H9 (cell line): Measurements from ENCODE around the gene OR9Q1. TPM values are rescaled to one million over a fixed set of nuclear protein-coding genes. Genes with fewer than 3 reads are reported as not detected.
A peak's percentile ranks its signal among the peaks of the same experiment; 100 is the strongest.

Experiments
- DNase-seq: peaks from one replicate; pipeline ENCODE4 v3.0.0-alpha.2; 2017
- H2AFZ ChIP-seq: one replicate; pipeline ENCODE4 v1.6.1; 2013; ENCODE audit warnings: mild to moderate bottlenecking, low read length, control low read depth, moderate library complexity
- H2AK5ac ChIP-seq: 2 replicates; pipeline ENCODE4 v1.6.1; 2013; ENCODE audit warnings: low read length, control low read depth, mixed read lengths; ENCODE audit not compliant: insufficient read length
- H2BK120ac ChIP-seq: one replicate; pipeline ENCODE4 v1.6.1; 2013; ENCODE audit warnings: low read depth, mild to moderate bottlenecking, low read length, control low read depth, inconsistent platforms; ENCODE audit not compliant: poor library complexity, severe bottlenecking
- H2BK12ac ChIP-seq: 2 replicates; pipeline ENCODE4 v1.6.1; 2013; ENCODE audit warnings: low read length, control low read depth, mixed read lengths, low read depth; ENCODE audit not compliant: insufficient read length
- H2BK15ac ChIP-seq: 2 replicates; pipeline ENCODE4 v1.6.1; 2013; ENCODE audit warnings: low read depth, low read length, control low read depth
- H2BK20ac ChIP-seq: one replicate; pipeline ENCODE4 v1.6.1; 2013; ENCODE audit warnings: low read depth, mild to moderate bottlenecking, low read length, control low read depth, inconsistent platforms; ENCODE audit not compliant: poor library complexity, severe bottlenecking
- H2BK5ac ChIP-seq: 2 replicates; pipeline ENCODE4 v1.6.1; 2013; ENCODE audit warnings: low read length, control low read depth, mixed read lengths; ENCODE audit not compliant: insufficient read length
- H3K14ac ChIP-seq: 2 replicates; pipeline ENCODE4 v1.6.1; 2013; ENCODE audit warnings: low read length, control low read depth; ENCODE audit not compliant: insufficient read depth
- H3K18ac ChIP-seq: 2 replicates; pipeline ENCODE4 v1.6.1; 2013; ENCODE audit warnings: low read depth, mild to moderate bottlenecking, mixed read lengths, low read length, control low read depth; ENCODE audit not compliant: insufficient read length
- H3K23ac ChIP-seq: 2 replicates; pipeline ENCODE4 v1.6.1; 2013; ENCODE audit warnings: low read length, control low read depth, mixed read lengths, low read depth; ENCODE audit not compliant: insufficient read length
- H3K23me2 ChIP-seq: 2 replicates; pipeline ENCODE4 v1.6.1; 2013; ENCODE audit warnings: low read depth, mild to moderate bottlenecking, mixed read lengths, low read length, control low read depth; ENCODE audit not compliant: insufficient read length, poor library complexity, severe bottlenecking
- H3K27ac ChIP-seq: 2 replicates; pipeline ENCODE4 v1.5.1; 2013; ENCODE audit warnings: low read length, control low read depth, mixed read lengths, low read depth; ENCODE audit not compliant: insufficient read length
- H3K27me3 ChIP-seq: 2 replicates; pipeline ENCODE4 v1.6.1; 2013; ENCODE audit warnings: low read length, control low read depth, inconsistent platforms; ENCODE audit not compliant: insufficient read depth
- H3K4ac ChIP-seq: 2 replicates; pipeline ENCODE4 v1.6.1; 2013; ENCODE audit warnings: low read depth, mild to moderate bottlenecking, control low read depth, inconsistent platforms, low read length, moderate library complexity
- H3K4me1 ChIP-seq: 2 replicates; pipeline ENCODE4 v1.6.1; 2013; ENCODE audit warnings: low read length, control low read depth, inconsistent platforms; ENCODE audit not compliant: insufficient read depth
- H3K4me2 ChIP-seq: 2 replicates; pipeline ENCODE4 v1.6.1; 2013; ENCODE audit warnings: low read length, control low read depth, mixed read lengths; ENCODE audit not compliant: insufficient read length, insufficient read depth
- H3K56ac ChIP-seq: 2 replicates; pipeline ENCODE4 v1.6.1; 2013; ENCODE audit warnings: low read depth, mild to moderate bottlenecking, mixed read lengths, low read length, control low read depth; ENCODE audit not compliant: insufficient read length
- H3K79me1 ChIP-seq: 2 replicates; pipeline ENCODE4 v1.6.1; 2013; ENCODE audit warnings: low read depth, mild to moderate bottlenecking, moderate library complexity, low read length, control low read depth, inconsistent platforms; ENCODE audit not compliant: insufficient read depth, poor library complexity, severe bottlenecking
- H3K79me2 ChIP-seq: 2 replicates; pipeline ENCODE4 v1.6.1; 2013; ENCODE audit warnings: low read length, control low read depth, inconsistent platforms; ENCODE audit not compliant: insufficient read depth
- H3K9ac ChIP-seq: 2 replicates; pipeline ENCODE4 v1.6.1; 2013; ENCODE audit warnings: low read length, control low read depth, mixed read lengths; ENCODE audit not compliant: insufficient read length; ENCODE audit errors: extremely low read depth
- H3K9me3 ChIP-seq: one replicate; pipeline ENCODE4 v1.6.1; 2013; ENCODE audit warnings: low read depth, low read length, inconsistent platforms; ENCODE audit not compliant: control insufficient read depth
- H3T11ph ChIP-seq: one replicate; pipeline ENCODE4 v1.6.1; 2013; ENCODE audit warnings: mild to moderate bottlenecking, low read length, control low read depth, inconsistent platforms
- H4K20me1 ChIP-seq: one replicate; pipeline ENCODE4 v1.6.1; 2013; ENCODE audit not compliant: control insufficient read depth, insufficient read length, insufficient read depth
- H4K5ac ChIP-seq: 2 replicates; pipeline ENCODE4 v1.6.1; 2013; ENCODE audit warnings: low read depth, mild to moderate bottlenecking, mixed read lengths, low read length, control low read depth; ENCODE audit not compliant: insufficient read length
- H4K8ac ChIP-seq: replicated peaks from 2 replicates; pipeline ENCODE4 v1.6.1; 2013; ENCODE audit warnings: low read length, control low read depth, mixed read lengths, low read depth; ENCODE audit not compliant: insufficient read length
- H4K91ac ChIP-seq: 2 replicates; pipeline ENCODE4 v1.6.1; 2013; ENCODE audit warnings: low read depth, mild to moderate bottlenecking, moderate library complexity, mixed read lengths, low read length, control low read depth; ENCODE audit not compliant: insufficient read length
- H3K27ac Mint-ChIP-seq, 3 experiments: 2 replicates in 2 of 3; 3 replicates in 1 of 3; pipeline ENCODE4 v1.8.0; 2020 to 2021; ENCODE audit warnings: mixed read lengths in 3 of 3, mild to moderate bottlenecking in 1 of 3, moderate library complexity in 1 of 3
- H3K27me3 Mint-ChIP-seq: 2 replicates; pipeline ENCODE4 v1.8.0; 2021; ENCODE audit warnings: low read depth, mild to moderate bottlenecking, moderate library complexity, mixed read lengths
- H3K36me3 Mint-ChIP-seq, 3 experiments: 2 replicates in 2 of 3; 3 replicates in 1 of 3; pipeline ENCODE4 v1.8.0; 2020 to 2021; ENCODE audit warnings: low read depth in 3 of 3, mixed read lengths in 3 of 3; ENCODE audit not compliant: insufficient read depth in 1 of 3
- H3K4me1 Mint-ChIP-seq, 2 experiments: 2 replicates each; pipeline ENCODE4 v1.8.0; 2020; ENCODE audit warnings: mixed read lengths in 2 of 2
- H3K4me3 Mint-ChIP-seq, 2 experiments: 2 replicates in 1 of 2; 3 replicates in 1 of 2; pipeline ENCODE4 v1.8.0; 2020 to 2021; ENCODE audit warnings: mild to moderate bottlenecking in 2 of 2, mixed read lengths in 2 of 2, moderate library complexity in 1 of 2
- H3K9me3 Mint-ChIP-seq, 2 experiments: 2 replicates in 1 of 2; 3 replicates in 1 of 2; pipeline ENCODE4 v1.8.0; 2020; ENCODE audit warnings: mild to moderate bottlenecking in 2 of 2, mixed read lengths in 2 of 2, moderate library complexity in 1 of 2
- CTCF ChIP-seq: fragments of 200-600 bp; sonication (generic); conservative IDR thresholded peaks from 3 replicates; pipeline ENCODE4 v1.8.0; 2021; ENCODE audit warnings: antibody characterized with exemption, mild to moderate bottlenecking
- WGBS: extraction: QIAGEN DNeasy Blood & Tissue Kit; methylation state at CpG from one replicate; pipeline ENCODE4 v1.1.7; 2013; ENCODE audit warnings: missing lambda C conversion rate, low lambda C conversion rate, mixed read lengths; ENCODE audit not compliant: insufficient read length; ENCODE audit errors: extremely low coverage; 5-methylcytosine and 5-hydroxymethylcytosine counted together
- total RNA-seq: library from RNA; stranded (reverse); gene quantifications from 2 replicates; pipeline ENCODE4 v1.2.1, GENCODE V29; 2021

The OR9Q1 gene
- total RNA-seq, 1 experiment from 2014 or later = not detected

- peak; percentile 46 for DNase-seq
- H3K27ac Mint-ChIP-seq = peak overlapping the region in 1 of 3 experiments; percentile 2; a peak in 1 of 7 replicates
- no peak overlapping the region for H3K9ac ChIP-seq
Observed at GRCh38 chr11:58060939-58061672, 37.4 kb downstream of the OR9Q1 start.

More at GRCh38 chr11:58060939-58061672, 37.4 kb downstream of the OR9Q1 start:
- Histone ChIP-seq H4K8ac (no peak overlapping the region), H3K4ac (no peak overlapping the region), H3K23me2 (no peaks in the 10 kb centered on the region), H3K14ac (no peak overlapping the region), H2AK5ac (no peak overlapping the region), H3K79me1 (no peaks in the 10 kb centered on the region), H2AFZ (peak overlapping the region; percentile 74), H2BK15ac (no peak overlapping the region), H4K5ac (no peak overlapping the region), H3K18ac (no peak overlapping the region), H3K27me3 (no peaks in the 10 kb centered on the region), H3K4me1 (peaks cover 21% of the 10 kb centered on the region), H4K20me1 (no peaks in the 10 kb centered on the region), H3K79me2 (no peaks in the 10 kb centered on the region), H2BK20ac (no peak overlapping the region), H3T11ph (no peak overlapping the region), H2BK5ac (no peak overlapping the region), H3K27ac (no peak overlapping the region), H3K4me2 (no peak overlapping the region), H3K56ac (no peak overlapping the region), H2BK12ac (no peak overlapping the region), H3K23ac (no peak overlapping the region), H3K9me3 (no peaks in the 10 kb centered on the region), H2BK120ac (no peak overlapping the region), H4K91ac (no peak overlapping the region)
- no peaks in the 10 kb centered on the region for H3K36me3 Mint-ChIP-seq
- H3K9me3 Mint-ChIP-seq = no peaks in the 10 kb centered on the region
- TF ChIP-seq CTCF = peak; percentile 59
- H3K4me1 Mint-ChIP-seq = peaks cover 52 to 54% of the 10 kb centered on the region in 2 experiments
- WGBS = no CpG with 5 or more reads among the region's 6 CpGs
- no peak overlapping the region for H3K4me3 Mint-ChIP-seq
- H3K27me3 Mint-ChIP-seq = no peaks in the 10 kb centered on the region
